Astrocyte of the spinal cord (primary cell): ENCODE results near the gene OR52L1.

Source experiments
- DNase-seq: peaks from one replicate; pipeline ENCODE4 v3.0.0; 2011; ENCODE audit warnings: low read depth, low spot score
- H3K4me3 ChIP-seq: 2 replicates; pipeline ENCODE4 v1.5.1; 2011; ENCODE audit warnings: low read depth, mild to moderate bottlenecking, low read length, moderate library complexity
- CTCF ChIP-seq: IDR thresholded peaks from 2 replicates; pipeline ENCODE4 v1.5.1; 2012; ENCODE audit warnings: low read depth, mild to moderate bottlenecking, low read length, inconsistent platforms
- in situ Hi-C: cut with HindIII; loops from 2 replicates; pipeline ENCODE4 v1.10.0; 2017; ENCODE audit warnings: low sequenced_read_pairs

The OR52L1 gene

DNA sequence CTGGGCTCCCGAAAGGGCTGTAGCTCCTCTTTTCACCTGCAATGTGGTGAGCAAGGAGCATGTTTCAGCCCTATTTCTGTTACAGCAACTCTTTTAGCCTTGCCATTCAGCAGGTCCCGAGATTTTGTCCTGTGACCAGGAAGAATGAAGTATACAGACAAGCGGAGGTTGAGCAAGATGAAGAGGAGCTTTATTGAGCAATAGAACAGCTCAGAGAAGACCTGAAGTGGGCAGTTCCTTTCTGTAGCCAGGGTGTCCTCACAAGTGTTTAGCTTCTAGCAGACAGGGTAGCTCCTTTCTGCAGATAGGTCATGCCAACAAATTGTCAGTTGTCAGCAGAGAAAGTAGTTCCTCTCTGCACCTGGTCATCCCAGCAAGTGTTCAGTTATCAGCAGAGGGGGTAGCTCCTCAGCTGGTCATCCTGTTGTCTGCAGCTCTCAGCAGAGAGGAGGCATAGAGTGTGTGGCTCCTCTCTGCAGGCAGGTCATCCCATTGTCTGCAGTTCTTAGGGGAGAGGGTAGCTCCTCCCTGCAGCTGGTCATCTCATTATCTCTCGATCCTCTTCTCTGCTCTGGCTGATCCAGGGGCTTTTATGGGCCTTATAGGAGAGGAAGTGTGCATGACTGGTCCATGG lies 25.4 kb upstream of the OR52L1 start:
- in situ Hi-C loops: no loop called here
- DNase-seq: no peak
- no peak for TF ChIP-seq CTCF
- H3K4me3 ChIP-seq: no peak overlapping the region

GRCh38 chr11:6006846-6007245 lies 20.1 kb upstream of the OR52L1 start, which contains the start of gene OR56A4:
TSS of gene OR56A4 (minus strand) at chr11:6006946. CDS start at chr11:6002992, 3,954 bp downstream.
- TF ChIP-seq CTCF: no peak
- H3K4me3 ChIP-seq: no peak within 1 kb of the TSS
- in situ Hi-C loops: no loop called here
- no peak for DNase-seq

GRCh38 chr11:6006395-6006794 lies 19.6 kb upstream of the OR52L1 start:
- no peak overlapping the region for H3K4me3 ChIP-seq
- in situ Hi-C loops: no loop called here
- DNase-seq: no peak
- no peak for TF ChIP-seq CTCF

- in situ Hi-C loops: no loop called here
- no peak overlapping the region for H3K4me3 ChIP-seq
- no peak for DNase-seq
- no peak for TF ChIP-seq CTCF
Observed at GRCh38 chr11:6002202-6002699, 15.5 kb upstream of the OR52L1 start.

- DNase-seq: no peak
- in situ Hi-C loops: no loop called here
- TF ChIP-seq CTCF: no peak
- no peak overlapping the region for H3K4me3 ChIP-seq
Observed at GRCh38 chr11:5994791-5995190, 8.0 kb upstream of the OR52L1 start.

- DNase-seq: no peak
- no peak overlapping the region for H3K4me3 ChIP-seq
- in situ Hi-C loops: no loop called here
- peak; percentile 16 for TF ChIP-seq CTCF
Observed at GRCh38 chr11:5992604-5993251, 5.9 kb upstream of the OR52L1 start.
